ENCODE results near the gene BCR.

BCR gene

DNA sequence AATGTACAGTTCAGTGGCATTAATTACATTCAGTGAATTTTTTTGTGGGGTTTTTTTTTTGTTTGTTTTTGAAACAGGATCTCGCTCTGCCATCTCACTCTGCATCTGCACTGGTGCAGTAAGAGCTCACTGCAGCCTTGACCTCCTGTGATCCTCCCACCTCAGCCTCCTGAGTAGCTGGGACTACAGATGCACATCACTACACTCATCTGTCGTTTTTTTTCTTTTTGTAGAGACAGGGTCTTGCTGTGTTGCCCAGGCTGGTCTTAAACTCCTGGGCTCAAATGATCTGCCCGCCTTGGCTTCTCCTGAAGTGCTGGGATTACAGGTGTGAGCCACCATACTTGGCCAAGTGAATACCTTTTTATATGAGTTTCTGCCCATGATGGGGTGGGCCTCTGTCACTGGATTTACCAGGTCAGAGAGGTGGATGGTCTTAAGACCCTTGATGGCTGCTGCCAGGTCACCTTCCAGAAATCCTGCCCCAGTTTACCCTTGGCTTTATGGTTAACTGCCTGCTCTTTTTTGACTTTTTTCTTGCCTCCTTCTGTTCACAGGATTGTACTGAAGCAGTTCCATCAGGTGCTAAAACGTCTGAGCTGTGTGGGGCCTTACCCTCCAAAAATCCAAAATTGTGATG is 22.6 kb downstream of the BCR start:
- DNase-seq: no peak

DNA sequence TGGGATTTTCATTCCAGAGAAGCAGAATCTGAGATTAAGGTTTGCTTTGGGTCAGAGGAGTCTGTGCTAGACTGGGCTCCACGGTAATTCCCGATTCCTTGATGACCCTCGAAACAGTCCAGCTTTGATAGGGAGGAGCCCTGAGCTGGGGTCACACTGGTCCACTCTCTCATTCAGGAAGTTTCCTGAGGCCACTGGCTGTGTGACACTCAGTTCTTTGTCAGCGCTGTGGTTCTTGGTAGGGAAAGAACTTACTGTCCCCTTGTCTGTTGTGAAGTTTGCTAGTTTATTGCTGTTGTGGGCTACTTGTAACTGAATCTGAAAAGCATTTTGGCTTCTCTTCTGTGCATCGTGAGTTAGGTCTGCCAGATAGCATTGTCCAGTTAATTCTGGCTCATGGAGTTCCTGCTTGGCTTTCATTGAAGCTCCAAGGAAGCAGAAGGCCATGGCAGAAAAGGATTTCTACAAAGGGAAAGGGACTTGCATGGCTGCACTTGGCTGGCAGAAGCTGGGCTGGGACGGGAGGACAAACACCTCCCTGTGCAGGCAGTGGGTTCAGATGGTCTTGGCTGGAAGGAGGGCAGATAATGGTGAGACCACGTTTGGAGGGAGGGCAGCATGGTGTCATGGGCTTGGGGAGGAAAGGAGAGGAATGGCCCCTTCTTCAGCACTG is 23.3 kb downstream of the BCR start:
- no peak for DNase-seq

DNA sequence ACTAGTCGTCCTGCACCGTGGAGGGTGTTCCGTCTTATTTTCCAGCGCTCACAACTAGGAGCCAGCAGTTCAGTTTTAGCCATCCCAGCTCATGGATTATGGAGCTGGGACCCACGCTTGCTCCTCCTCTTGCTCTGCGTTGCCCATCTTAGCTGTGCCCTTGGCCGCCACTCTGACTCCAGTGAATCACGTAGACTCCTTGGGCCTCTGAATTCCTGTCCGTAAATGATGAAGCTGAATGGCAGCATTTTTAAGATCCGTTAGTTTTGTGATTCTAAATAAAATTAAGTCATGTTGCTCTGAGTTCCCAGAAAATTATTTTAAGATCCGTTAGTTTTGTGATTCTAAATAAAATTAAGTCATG is 23.8 kb downstream of the BCR start:
- DNase-seq: no peak

DNA sequence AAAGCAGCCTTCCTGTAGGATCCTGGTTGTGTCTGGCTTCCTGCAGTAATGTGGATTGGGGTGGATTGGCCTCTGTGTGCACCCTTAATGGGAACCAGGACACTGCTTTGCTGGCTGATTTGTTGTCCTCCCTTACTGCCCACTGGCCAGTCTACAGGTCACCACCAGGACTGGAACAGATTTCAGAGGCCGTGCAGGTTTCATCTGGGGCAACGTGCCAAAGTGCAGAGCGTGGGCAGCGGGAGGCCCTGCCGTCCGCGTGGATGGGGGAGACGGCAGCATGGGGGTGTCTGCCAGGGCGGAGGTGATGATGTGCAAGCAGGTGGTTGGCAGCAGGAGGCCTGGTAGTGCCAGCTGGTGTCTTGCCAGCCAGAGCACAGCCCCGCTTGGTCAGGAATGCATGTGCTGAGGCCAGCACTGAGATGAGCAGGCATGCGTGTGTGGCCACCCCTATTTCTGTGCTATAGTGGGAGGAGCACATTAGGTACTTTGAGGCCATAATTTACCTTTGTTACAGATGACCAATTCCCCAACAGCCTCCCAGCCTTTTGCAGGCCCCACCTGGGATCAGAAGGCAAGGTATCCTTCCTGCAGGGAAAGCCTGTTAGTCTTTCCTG is 24.3 kb downstream of the BCR start:
- DNase-seq: no peak

DNA sequence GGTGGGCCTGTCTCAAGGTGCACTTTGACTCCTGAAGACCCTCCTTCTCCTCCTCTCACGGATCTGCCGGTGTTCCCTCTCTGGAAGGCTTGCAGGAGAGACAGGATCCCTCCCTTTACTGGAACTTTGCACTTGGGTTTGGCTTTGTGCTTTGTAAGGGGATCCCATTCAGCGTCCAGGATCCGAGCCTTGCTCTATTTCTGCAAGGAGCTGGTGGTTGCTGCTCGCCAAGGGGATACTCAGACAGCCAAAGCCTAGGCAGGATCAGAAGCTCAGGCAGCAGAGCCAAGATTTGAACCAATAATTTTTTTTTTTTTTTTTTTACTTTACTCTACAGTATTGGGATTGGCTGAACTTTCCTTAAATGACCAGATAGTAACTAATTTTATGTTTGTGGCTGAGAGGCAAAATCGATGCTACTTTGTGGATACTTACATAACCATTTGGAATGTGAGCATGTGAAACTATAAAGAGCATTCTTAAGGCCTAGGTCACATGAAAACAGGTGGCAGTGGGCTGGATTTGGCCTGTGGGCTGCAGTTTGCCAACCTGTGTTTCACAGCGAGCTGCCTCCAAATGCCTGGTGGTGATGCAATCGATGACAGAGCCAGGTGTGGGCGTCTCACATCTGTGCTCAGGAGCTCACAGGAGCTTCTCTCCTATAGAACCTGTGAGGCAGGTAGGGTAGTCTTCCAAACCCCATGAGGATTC is 25.2 kb downstream of the BCR start:
- no peak for DNase-seq

DNA sequence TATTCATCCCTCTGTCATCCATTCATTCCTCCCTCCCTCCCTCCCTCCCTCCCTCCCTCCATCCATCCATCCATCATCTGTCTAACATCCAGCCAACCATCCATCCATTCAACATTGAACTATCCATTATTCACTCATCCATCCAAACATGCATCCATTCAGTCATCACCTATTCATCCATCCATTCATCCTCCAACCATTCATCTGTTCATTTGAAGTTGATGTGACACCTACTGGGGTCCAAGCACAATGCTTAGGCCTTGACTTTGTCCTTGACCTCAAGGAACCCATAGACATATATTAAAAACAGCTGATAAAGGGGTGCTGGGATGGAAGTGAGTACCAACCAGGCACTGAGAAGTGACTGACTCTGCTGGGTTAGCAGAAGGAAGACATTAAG is 26.6 kb downstream of the BCR start:
- no peak for DNase-seq

DNA sequence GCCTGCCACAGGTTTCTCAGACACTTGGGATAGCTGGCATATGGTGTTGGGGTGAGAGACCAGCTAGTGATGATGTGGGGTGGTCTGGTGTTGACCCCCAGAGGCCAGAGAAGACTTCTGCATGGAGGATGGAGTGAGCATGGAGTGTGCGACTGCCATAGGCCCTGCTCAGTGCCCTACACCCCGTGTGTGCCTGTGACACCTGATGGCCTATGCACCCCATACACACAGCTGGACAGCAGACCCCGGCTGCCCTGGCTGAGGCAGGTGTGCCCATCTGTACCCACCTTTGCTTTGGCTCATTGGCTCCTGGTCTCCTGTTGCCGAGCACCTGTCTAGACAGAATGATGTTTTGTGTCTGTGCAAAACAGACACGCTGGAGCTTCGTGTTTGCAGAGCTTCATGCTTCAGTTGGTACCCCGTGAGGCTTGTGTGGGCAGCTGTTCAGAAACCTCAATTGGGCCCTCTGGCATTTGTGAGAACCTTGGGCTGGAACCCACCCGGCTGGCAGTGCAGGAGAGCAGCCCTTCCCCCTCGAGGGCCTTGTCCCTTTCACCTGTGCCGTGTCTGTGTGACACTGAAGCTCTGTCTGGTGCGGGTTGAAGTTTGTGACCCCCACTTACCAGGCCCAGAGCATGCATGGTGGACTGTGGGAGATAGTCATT is 27.6 kb downstream of the BCR start:
- DNase-seq: no peak

DNA sequence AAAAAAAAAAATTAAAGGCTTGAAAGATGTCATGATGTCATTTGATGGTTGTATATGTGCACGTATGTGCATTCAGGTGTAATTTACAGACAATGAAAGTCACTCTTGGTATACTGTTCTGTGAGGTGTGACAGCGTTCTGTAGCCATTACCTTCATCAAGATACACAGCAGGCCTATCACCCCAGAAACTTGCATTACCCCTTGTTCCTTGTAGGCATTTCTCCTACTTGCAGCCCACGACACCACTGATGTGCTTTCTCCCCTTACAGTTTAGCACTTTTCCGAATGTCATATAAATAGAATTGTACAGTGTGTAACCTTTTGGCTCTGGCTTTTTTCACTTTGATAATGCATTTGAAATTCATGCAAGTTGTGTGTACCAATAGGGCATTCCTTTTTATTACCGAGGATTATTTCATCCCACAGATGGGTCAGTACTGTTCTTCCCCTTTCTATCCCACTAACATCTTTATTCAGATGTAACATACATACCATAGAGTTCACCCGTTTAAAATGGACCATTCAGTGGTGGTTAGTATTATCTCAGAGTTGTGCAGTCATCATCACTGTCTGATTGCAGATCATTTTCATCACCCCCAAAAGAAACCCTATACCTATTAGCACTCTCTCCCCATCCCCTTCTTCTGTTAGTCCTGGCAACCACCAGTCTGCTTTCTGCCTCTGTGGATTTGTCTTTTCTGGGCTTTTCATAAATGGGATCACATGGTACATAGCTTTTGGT is 30.3 kb downstream of the BCR start:
- DNase-seq: no peak

DNA sequence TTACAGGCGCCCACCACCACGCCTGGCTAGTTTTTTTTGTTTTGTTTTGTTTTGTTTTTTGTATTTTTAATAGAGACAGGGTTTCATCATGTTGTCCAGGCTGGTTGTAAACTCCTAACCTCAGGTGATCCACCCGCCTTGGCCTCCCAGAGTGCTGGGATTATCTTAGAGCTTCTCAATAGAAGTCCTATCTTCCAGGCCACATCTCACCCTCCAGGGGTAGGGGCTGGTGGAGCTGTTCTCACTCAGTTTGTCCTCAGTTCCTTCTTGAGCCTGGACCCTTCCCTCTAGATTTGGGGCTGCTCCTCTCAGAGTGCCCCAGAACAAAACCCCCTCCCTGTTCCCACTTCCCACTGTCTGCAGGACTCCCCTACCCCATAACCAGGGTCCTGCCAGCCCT is 31.3 kb downstream of the BCR start:
- DNase-seq: no peak

DNA sequence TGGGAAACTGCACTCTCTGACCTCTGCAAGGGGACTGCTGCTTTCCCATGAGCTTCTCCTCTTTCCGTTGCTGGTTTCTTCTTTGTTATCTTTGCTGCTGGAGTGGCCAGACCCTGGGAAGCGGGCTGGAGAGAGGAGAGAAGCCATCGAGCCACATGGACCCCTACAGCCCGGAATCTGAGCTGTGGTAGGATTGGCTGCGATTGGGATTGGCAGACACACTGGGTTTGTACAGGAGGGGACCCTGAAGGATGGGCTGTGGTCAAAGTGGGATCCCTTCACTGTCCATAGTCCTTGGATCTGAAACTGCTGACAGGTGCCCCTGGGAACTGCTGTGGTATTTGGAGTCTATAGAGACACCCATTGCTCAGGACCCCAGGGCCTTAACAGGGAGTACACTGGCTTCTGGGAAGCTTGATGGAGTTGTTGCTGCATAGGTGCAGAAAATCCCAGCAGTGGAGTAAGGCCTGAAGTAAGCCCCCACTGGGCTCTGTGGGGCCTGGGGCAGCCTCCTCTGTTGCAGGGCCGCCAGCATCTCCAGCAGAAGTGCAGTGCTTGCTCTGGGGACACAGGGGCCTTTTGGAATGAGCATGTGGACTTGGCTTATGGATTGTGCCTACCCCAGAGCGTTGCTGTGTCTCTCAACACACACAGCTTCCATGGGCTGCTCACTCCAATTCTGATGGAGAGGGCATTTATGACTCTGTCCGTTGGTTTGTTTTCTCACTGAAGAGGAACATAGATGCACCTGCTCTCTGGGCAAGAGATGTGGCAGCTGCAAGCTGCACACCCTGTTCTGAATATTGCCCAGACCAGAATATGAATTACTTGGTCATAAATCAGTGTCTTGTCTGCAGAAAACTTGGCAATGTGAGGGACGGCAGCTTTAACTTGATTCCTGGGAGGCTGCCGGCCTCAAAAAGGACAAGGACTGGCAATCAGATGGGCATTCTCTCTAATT is 32.0 kb downstream of the BCR start:
- no peak for DNase-seq

DNA sequence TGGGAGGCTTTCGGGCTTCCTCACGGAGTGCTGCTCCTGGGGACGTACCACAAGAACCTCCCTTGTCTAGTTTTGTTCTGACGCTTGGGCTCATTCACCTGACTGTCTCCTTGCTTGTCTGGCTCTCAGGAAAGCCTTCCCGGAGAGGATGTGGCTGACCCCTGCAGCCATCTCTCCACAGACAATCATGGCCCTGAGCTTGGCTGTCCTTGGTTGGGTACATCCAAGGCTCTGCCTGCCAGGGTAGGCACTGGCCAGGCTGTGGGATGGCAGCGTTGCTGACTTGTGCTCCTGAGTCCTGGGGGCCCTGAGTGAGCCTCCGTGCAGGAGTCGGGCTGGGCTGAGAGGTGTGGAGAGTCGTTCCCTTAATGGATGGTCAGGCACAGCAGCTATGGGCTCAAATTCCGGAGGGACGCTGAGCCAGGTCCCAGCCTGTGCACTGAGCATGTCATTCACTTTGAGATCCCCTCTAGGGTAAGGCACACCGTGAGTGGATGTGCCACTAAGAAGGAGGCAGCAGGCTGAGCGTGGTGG is 32.8 kb downstream of the BCR start:
- no peak for DNase-seq

DNA sequence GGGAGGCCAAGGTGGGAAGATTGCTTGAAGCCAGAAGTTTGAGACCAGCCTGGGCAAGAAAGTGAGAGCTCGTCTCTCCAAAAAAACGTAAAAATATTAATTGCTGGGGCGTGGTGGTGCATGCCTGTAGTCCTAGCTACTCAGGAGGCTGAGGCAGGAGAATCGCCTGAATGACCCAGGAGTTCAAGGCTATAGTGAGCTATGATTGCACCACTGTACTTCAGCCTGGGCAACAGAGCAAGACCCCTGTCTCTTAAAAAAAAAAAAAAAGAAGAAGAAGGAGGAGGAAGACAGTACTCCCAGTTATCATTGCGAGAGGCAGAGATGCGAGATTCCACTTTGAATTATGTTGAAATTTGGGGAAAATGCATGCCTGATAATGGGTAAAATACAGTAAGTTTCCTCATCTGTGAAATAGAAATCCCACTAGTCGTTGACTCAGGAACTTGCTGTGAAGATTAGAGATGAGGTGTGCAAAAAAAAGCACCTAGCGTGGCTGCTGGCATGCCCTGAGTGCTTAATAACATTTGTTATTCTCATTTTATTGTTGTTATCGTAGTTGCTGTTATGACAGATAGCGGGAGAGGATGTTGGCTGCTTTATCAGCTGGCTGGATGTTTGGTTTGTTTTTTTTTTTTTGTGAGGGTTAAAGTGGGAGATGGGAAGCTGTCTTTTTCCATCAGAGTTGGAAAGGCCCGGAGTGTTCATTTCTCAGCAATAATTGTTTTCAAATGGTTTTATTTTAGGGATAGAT is 33.4 kb downstream of the BCR start:
- no peak for DNase-seq

DNA sequence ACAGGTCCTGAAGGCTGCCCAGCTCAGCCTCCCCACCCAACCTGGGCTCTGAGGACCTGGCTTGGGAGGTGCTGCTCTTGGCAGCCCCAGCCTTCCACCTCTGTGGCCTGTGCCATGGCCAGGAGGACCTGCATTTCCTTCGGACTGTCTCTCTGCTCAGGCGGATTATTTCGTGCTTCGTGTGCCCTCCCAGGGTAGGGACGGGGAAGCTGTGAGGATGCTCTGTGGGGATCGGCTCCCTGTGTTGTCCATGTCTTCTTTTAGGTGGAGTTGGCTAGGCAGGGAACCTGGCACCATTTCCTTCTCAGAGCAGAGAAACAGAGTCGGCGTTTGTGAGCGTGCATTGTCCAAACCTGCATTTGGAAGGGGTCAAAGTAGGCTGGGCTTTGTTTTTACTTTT is 34.1 kb downstream of the BCR start:
- no peak for DNase-seq

DNA sequence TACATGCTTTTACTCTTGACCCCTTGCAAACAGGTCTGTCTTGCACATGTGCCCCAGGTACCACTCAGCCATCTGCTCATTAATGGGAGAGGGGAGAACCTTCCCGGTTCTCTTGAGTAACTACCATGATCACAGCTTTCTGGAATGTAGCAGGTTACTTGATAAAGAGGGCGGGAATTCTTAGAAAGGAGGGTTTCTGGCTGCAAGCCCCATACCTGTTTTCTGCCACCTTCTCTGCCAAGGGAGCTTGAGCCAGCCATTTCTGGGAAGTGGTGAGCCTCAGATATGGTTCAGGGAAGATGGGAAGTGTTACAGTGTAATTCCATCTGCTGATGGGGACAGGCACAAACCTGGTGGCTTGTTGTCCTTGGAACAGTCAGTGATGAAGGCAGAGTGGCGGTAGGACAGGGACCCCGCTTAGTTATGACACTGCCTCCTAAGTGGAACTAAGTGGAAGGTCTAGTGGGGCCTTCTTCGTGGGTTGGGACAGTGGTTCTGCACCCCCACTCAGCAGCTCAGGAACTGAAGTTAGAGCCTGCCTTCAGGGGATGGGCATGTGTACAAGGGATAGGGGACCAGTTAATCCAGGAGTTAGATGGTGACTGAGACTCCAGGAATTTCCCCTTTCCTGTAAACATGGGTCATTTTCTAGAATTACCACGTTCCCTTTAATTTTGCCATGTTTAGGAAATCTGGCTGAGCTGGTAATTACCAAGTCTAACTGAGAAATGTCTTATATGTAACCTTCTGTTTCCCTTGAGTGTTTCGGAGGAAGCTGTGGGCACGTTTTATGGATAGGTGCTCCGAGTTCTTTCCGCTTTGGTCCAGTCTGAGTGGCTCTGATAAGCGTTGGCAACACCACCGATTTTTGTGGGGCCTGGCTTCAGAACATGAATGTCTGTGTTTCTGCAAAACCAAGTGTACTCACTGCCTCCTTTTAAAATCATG is 35.3 kb downstream of the BCR start:
- DNase-seq: no peak

DNA sequence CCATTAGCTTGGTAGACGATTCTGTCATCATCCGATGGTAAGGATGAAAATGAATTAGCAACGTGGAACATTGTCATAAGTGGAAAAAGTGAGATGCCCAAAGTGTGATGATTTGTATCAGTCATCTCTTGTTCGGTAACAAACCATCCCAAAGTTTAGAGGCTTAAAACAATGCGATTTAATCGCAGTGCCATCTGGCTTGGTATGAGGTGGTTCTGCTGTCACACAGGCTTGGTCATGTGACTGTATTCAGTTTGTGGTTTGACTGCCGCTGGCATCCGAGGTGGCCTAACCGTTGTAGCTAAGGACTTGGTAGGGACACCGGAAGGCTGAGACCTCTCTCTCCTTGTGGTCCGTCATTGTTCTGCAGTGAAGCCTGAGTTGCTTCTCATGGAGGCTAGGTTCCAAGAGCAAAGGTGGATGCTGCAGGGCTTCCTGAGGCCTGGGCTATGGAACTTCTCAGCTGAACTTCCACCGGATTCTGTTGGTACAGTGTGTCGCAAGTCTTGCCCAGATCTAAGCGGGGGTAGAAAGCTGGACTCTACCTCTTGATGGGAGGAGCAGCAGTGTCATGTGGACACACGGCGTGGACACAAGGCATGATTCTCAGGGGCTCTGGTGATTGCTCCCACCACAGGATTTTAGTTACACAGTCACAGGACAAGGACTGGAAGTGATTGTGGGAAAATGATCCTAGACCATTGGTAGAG is 36.3 kb downstream of the BCR start:
- no peak for DNase-seq

DNA sequence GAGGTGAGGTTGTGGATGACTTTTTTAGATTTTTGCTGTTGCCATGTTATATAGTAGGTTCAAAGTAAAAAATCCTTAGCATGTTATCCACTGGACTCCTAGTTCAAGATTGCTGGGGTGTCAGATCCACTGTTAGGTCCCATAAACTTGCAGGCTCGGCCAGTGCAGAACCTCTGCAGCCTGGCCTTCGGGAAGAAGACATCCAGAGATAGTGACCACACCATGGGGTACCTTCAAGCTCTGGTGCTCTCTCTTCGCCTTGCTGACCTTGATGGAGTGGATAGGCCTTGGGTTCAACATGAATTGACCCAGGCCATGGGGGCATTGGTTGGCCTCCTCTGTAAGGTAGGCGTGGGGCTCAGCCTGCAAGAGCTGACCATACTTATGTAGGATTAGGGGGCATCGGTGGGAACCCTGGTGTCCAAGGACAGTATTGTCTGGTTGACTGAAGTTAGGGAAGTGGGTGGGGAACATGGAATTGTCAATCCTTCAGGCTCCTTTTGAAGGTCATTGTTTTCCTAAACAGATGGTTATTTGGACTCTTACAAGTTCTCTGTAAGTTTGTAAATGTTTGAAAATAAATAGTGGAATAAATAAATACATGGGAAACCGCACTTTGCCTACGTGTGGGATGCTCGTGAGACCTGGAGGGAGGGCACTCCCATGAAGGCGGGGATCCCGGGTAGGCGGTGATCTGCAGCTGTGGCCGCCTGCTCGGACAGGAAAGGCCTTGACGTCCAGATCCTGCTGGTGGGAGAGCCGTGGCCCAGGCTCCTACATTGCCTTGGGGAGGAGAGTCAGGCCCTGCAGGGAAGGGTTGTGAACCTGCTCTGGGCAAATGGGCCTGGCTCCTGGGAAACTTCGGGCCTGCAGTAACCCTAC is 37.1 kb downstream of the BCR start:
- DNase-seq: no peak

DNA sequence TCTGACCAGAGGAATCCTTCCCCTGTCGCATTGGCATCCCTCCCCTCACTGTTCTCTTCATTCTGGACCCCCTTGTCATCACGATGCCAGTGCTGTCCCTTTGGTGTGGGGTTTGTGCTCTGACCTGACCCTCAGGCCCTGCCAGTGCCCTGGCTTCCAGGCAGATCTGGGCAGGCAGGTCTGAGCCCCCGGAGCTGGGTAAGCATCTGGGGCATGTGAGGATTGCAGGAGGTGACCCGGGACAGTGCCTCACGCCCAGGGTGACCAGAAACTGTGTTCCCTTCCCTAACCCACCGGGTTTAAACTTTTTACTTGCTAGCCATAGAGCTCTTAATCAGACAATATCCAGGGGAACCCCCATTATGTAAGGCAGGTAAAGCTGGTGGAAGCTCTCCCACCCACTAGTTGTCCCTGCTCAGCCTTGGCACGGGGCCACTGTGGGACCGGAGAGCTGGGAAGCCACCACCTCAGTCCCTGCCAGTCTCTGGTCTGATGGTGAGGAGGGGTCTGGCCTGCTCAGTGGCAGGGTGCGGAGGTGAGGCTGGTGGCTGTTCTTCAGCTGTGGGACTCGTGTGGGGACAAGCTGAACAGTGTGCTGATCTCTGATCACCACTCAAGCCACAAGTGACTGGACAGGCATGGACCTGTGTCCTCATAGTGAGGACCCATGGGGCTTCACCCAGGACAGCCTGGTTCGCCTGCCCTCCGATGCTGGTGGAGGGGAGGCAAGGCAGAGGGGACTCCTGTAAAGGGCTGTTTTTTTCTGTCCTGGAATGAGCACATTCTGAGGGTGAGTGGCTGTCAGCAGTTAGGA is 38.0 kb downstream of the BCR start:
- no peak for DNase-seq
